GM19324 (cell line): ENCODE results near the gene LRIT1.

ENCODE experiments used
- ATAC-seq: cut with Tn5 transposase; IDR thresholded peaks from one replicate; pipeline ENCODE4 v1.9.1; 2021; ENCODE audit warnings: mild to moderate bottlenecking, moderate library complexity; ENCODE audit not compliant: unreplicated experiment, low FRiP score

The LRIT1 gene

DNA sequence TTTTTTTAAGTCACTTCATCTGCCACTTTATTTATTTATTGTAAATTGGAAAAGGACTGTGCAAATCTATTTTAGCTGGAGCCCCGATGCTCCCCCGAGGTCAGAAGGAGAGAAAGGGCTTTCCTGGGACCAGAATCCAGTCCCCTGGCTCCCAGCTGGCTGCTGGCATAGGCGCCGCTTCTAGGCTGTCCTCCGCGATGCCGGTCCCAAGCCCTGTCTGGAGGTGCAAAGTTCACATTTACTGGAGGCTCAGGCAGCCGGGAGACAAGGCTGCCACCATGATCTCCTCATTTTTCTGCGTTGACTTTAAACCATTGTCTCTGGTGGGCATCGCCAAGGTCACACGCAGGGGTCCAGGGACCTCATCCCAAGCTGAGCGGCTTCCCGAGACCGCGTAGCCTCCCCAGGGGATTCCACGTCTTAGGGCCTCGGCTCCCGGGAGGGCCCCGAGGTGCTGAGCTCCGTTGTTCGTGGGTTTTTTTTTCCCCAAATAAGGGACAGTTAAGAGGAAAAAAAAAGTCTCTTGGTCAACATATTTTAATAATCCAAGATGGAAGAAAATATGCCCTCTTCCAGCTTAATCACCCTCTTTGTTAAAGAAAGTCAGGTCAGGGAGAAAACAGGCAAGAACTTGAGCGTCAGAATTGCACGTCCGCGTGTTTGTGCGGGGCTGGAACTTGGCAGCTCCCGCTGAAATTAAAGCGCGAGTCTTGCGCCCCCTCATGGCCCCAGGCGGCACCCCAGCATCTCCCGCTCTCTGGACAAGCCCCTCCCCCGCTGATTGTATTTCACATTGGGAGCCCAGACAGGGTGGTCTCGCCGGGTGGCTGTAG lies 15.4 kb upstream of the LRIT1 start:
- no peak for ATAC-seq

DNA sequence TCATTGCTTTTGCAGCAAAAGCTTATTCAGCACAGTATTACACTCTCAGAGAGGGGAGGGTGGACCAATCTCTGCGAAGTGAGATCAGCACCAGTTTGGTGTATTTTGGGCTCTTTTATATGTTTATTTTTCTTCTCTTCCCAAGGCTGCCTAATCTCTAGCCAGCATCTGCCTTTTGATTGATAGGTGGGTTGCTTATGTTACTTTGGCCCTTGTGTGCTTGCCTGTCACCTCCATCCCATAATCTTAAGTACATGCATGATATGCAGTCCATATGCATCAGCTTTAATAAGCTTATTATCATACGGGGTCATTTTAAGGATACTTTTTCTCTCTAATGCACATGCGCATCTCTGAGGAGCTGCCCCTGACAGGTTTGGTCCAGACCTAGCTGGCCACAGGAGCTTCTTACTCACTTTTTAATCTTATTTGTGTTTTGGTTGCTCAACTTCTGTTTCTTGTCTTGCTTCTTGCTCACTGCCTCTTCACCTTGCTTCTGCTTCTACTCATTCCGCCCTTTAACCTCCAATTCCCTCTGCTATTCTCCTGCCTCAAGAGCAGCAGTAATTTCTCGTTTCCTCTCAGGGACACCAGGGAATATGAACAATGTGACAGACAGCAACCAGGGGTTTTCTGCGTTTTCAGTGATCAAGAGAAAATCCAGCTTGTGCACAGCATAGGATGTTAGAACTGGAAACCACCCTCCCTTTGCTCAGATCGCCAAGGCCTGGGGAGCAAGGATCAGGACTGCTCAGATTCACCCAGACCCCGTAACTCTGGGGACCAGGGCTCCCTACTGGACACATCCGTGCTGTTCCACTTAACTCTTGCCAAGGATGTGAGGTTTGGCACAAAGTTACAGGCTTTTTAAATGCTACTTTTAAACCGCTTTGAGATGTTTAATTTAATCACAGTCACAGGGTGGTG lies 13.5 kb upstream of the LRIT1 start:
- no peak for ATAC-seq

DNA sequence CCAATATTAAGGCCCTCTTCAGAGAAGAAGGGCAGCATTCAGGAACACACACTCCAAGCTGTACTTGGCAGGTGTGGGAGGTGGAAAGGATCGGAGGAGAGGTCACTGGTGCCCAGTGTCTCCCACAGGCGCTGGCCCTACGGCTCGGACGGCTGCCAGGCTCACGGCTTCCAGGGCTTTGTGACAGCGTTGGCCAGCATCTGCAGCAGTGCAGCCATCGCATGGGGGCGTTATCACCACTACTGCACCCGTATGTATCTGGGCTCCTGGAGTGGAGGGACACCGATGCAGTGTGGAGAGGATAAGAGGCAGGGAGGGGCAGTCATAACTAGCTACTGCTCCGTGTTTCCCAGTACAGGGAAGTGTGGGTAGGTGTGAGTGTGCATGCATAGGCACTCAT lies 7.4 kb upstream of the LRIT1 start:
- no peak for ATAC-seq

DNA sequence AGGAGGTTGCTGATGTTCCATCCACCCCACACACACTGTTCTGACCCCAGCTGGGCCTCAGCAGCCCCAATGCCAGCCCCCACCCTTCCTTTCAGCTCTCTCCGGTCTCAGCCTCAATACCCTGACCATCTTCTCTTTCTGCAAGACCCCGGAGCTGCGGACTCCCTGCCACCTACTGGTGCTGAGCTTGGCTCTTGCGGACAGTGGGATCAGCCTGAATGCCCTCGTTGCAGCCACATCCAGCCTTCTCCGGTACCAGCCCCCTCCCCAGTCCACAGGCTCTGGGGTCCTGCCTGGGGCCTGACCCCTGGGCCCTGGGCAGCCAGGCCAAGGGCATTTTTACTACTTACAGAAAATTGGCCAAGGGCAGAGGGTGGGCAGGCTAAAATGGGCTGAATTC lies 6.2 kb upstream of the LRIT1 start:
- ATAC-seq = no peak

DNA sequence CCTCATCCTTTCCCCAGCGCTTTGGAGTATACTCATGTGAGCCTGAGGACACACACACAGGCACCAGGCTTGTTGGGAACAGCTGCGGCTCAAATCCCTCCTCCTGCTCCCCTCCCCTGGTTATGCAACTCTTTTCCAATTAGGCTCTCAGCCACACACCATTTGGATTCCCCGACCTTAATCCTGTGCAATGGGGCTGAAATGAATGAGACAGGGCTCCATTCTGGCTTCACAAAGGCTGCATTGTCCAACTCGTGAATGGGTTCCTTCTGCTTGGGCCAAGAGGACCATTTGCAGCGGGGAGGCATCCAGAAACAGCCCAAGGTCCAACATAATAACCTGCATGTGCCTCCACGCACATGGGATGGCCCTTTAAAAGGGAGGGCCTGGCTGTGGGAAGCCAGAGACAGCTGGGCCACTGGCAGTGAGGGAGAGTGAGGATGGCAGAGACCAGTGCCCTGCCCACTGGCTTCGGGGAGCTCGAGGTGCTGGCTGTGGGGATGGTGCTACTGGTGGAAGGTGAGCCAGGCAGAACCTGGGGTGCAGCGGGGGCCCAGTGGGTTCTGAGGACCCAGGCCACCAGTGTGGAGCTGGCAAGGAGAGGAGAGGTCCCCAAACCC lies 3.4 kb upstream of the LRIT1 start, which contains the start of gene RGR:
Gene RGR (plus strand): TSS at position 403 of the 620 bp plus-strand sequence. CDS start 38 bp downstream, at position 441.
- ATAC-seq = no peak

DNA sequence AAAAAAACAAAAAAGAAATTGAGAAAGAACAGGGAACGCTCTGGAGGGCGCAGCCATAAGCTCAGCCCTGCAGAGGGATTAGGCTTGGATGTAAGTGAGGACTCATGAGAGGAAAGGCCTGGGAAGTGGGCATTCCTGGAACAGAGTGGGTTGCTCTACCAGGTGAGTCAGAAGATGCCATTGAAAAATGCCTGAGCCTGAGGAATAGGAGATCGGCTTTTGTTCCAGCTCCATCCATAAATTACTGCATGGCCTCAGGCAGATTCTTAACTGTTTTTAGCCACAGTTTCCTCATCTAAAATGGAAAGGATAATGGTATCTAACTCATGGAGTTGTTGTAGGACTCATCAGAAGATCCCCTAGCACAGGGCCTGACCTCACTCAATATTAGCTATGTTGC lies 2.4 kb upstream of the LRIT1 start:
- no peak for ATAC-seq

DNA sequence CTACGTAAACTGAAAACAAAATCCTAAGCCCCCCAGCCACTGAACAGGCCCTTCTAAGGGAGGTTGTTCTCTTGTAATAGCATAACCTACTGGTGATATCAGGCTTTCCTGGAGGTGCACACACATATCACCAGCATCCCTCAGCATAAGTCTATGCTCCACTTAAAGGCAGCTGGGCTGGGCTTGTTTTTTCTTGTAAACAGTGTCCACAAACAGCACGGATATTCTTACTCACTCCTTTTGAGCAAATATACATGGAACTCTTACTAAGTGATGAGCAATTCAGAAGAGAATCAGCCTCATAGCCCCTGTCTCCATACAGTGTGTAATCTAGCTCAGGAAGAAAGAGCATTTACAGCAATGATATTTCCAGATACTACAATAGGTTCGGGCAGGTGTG lies 2.4 kb downstream of the LRIT1 start:
- ATAC-seq = no peak

DNA sequence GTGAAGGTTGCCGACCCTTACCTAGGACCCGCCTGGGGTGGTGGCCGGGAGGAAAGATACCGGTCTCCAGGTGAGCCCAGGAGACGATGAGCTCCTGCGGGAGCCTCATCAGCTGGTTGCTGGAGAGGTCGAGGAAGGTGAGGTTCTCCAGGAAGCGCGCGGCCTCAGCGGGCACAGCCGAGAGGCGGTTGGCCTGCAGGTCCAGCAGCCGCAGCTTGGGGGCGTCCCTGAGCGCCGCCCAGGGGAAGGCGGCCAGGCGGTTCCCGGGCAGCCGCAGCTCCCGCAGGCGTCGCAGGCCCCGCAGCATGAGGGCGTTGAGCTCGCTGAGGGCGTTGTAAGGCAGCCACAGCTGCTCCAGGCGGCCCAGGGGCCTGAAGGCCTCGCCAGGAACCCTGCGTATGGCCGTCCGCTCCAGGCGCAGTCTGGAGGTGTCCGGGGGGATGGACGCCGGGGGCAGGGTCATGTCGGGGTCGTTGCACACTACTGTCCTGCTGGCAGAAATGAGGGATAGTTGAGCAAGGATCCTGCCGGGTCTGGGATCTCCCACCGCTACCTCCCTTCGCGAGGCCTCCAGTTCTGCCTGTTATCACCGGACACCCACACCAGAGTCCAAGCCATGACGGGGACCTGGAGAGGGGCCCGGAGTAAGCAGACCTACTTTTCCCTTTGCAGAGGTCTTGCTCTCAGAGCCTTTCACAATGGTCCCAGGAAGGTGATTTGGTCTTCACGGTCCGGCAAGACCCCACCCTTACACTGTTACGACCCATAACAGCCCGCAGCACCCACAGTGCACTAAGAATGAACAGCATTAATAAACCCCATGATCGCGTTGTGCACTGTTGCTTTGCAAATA lies 3.9 kb downstream of the LRIT1 start:
- ATAC-seq = no peak

DNA sequence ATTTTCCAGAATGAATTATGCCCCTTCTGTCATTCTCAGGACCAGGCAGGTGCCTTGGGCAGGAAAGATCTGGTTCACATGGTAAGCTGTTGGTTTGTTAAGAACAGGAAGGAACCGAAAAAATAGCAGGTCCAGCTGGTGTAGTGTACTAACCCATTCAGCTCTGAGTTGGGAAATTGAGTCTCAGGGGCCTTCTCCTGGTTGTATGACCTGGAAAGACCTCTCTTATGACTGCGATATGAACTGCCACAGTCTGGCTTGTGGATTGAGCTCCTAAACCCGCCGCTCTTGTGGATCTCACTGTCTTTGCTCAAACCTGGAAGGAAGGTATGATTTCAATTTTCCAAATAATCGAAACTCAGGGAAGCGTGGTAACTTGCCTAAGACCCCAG lies 4.5 kb downstream of the LRIT1 start:
- ATAC-seq = no peak

DNA sequence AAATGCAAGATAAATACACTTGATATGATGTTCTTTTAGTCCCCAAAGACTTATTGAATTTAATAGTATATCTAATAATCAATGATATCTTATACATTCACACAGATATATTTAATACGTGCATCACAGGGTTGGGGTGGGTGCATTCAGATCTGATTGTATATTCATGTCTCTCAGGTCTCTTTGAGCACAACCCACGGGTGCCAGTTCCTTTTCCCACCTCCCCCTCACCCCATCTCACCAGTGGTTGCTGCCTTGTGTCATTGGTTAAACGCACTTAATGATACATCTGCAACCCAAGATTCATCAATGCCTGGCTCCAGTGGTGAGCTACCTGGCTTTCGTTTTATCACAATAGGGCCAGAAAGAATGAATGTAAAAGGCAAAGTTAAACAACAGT lies 6.2 kb downstream of the LRIT1 start:
- ATAC-seq = no peak

DNA sequence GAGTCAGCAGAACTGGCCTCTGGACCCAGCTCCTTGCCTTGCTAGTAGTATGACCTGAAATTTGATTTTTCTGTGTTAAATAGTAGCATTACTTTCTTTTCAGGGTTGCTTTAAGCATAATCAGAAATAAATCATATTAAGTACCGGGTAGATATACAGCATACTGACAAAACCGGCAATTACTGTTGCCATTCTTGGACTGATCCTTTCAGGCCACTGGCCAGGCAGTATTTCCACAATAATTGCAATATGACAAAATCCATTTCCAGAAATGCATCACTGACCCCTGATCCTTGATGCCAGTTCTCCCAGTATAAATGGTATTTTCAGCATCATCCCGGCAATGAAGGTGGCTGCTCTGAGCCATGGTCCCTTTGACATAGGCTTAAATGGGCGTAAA lies 6.9 kb downstream of the LRIT1 start:
- no peak for ATAC-seq

DNA sequence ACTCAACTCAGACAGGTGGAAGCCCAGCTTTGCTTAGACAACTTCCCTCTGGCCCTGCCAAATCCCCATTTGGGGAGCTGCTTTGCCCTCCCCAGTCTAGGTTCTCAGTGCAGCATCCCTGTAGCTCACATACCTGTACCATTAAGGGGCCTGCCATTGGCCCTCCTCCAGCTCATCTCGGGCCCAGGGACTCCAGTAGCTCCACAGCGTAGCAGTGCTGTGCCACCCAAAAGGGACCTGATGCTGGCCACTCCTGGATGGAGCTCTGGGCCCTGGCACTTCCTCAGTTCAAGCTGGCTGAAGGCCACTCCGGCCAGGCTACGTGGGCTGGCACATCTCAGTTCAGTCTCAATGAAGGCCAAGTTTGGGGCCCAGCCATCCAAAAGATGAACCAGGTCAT lies 7.4 kb downstream of the LRIT1 start:
- ATAC-seq = no peak

DNA sequence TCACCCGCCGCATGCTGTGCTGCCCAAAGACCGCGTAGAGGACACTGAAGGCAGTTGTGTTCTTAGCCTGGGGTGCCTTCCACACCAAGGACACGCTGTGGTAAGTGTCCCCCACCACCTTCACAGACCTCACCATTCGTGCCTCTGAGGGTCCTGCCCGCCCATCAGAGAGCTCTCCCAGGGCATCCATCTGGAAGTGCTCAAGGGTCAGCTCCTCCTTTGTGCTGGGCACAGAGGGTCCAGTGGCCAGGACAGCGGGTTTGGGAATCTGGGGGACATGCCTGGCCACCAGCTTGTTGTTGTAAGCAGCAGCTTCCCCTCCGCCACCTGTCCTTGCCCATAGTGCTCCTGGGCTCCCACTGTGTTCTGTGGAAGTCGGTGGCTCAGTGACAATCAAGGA lies 9.0 kb downstream of the LRIT1 start:
- ATAC-seq = no peak

DNA sequence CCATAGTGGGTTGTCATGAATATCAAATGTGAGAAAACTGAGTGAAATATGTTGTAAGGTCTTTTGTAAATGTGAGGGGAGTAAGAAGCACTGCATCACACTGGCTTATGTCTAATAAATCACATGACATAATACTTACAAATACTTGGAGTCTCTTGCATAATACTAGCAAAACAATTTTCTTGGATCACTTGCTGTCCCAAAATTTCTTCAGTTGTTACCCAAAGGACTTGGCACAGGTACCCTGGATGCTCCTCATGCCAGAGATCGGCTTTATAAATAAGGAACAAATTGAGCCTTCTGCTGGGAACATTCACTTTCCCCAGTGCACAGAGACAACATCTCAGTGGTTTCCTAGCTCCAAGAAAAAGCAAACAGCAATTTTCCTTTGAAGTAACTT lies 11.0 kb downstream of the LRIT1 start:
- ATAC-seq = no peak

DNA sequence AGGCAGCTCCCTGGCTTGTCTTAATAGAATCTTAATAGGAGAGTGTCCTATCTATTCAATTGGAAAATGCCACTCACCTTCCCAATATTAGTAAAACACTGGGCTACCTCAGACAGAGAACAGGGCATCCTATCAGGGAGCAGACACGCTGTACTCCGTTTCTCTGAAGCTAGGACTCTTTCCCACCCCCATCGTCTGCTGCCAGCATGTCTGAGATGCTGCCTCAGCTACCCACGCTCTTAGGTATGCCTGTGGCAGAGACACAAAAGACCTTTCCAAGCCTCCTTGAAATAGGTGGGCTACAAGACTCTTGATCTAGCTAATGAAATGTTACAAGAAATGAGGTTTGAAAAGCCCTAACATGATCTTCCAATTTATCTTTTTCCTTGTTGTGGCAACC lies 13.5 kb downstream of the LRIT1 start:
- no peak for ATAC-seq

DNA sequence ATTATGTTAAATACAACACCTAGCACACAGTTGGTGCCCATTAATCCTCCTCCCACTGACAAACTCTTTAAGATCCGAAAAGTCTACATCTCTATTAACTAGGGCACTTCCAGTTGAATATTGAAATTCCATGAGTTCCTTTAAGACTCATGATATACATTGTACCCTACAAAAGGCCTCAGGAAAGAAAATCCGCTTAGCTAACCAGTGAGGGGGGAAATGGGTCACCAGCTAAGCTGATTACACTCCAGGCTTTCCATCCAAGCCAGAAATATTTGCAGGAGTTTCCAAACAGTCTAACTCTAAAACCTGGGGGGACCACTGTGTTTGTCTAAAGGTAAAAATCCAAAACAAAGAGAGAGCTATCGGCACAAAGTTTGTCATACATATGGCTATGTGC lies 14.7 kb downstream of the LRIT1 start:
- no peak for ATAC-seq

DNA sequence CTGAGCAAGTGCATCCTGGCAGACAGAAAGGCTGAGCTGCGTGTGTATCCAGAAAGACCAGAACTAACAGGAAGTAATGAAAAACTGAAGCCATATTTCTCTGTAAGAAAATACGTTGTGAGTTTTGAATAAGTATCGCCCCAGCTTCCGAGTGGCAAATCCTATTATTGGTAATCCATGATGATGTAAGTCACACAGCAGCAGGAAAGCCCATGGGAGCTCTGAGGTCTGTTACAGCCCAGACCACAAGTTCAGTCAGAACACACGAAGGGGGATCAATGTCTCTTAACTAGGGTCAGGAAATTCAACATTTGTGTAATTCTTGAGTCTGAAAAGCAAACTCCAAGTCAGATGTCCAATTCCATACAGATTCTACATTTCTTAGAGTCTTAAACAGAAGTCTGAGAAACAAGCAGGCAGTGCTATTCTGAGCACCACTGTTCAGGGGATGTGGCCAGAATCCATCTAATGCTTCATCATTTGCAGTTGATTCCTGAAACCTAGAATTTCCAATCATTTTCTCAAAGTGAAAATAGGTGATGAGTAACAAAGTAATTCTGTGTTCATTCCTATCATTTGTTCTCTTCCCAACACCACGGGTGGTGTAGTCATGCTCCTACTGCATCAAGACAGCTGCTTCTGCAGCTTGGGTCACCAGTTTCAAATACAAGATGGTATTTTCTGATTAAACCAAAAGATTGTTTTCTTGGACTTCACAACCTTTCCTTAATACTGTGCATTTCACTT lies 15.7 kb downstream of the LRIT1 start, which contains the start of gene LRIT2:
Gene LRIT2 (minus strand): TSS at position 118 of the 747 bp plus-strand sequence. CDS start 24 bp downstream, at position 94.
- no peak for ATAC-seq

DNA sequence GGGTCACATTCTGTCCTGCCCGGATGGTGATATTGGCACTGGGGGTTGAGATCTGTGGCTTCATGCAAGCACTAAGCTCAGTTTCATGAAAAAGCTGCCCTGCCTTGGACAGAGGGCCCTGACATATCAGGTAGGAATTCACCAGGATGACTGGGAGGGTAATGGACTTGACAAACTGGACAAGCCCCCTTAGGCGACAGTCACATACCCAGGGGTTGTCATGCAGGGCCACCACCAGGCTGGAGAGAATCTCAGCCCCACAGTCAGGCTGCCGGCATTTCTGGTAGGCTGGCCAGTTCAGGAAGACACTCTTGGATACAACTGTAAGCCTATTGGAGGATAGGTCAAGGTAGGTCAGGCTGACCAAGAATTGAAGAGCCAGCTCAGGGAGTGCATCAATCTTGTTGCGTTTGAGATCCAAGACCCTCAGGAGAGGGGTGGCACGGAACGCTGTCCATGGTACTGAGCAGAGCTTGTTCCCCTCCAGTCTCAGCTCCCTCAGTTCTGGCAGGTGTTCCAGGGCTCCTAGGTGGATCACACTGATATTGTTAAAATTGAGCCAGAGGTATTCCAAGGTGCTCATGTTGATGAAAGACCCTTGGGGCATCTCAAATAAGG lies 16.8 kb downstream of the LRIT1 start:
- ATAC-seq = no peak

DNA sequence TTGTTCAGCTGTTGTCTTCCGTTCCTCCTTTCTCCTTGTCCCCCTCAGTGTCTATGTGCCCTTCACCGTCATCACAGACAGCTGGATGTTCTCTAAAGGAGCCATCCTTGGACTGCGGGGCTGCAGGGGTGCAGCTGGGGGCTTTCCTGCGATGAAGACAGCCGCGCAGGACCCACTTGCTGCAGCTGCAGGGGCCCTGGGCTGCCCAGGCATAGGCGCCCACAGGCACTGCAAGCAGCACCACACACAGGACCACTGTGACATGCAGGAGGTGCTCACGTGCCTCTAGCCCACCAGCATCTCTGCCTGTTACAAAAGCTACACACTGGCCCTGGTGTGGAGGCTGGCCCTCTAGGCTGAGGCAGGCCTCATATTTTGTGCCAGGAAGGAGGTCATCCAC lies 19.4 kb downstream of the LRIT1 start:
- ATAC-seq = no peak
